ENCODE measurements around the gene HOXB6. TPM values are rescaled to one million over a fixed set of nuclear protein-coding genes. Genes with fewer than 3 reads are reported as not detected.

HOXB6 gene
- total RNA-seq, 1 experiment from 2014 or later: 0.92 TPM

GRCh38 chr17:48571826-48572417 lies 32.9 kb downstream of the HOXB6 start:
- no peak for DNase-seq (ENCODE audit: low spot score)
- in situ Hi-C loops (cut with HindIII; ENCODE audit: low sequenced_read_pairs): no loop called here

- in situ Hi-C loops (cut with HindIII; ENCODE audit: low sequenced_read_pairs): no loop called here
- DNase-seq (ENCODE audit: low spot score): no peak
These were observed 33.6 kb downstream of the HOXB6 start for GRCh38 chr17:48571024-48571818.

- in situ Hi-C loops (cut with HindIII; ENCODE audit: low sequenced_read_pairs): no loop called here
- no peak for DNase-seq (ENCODE audit: low spot score)
These were observed 34.3 kb downstream of the HOXB6 start for GRCh38 chr17:48570325-48571023.

- in situ Hi-C loops (cut with HindIII; ENCODE audit: low sequenced_read_pairs): no loop called here
- DNase-seq (ENCODE audit: low spot score): no peak
These were observed 35.0 kb downstream of the HOXB6 start for GRCh38 chr17:48569674-48570324.

GRCh38 chr17:48569240-48569582 lies 35.6 kb downstream of the HOXB6 start:
- in situ Hi-C loops (cut with HindIII; ENCODE audit: low sequenced_read_pairs): no loop called here
- DNase-seq (ENCODE audit: low spot score): no peak

- in situ Hi-C loops (cut with HindIII; ENCODE audit: low sequenced_read_pairs): no loop called here
- DNase-seq (ENCODE audit: low spot score): no peak
These were observed 36.1 kb downstream of the HOXB6 start for GRCh38 chr17:48568499-48569239.

GRCh38 chr17:48567646-48568354 lies 37.0 kb downstream of the HOXB6 start:
- no peak for DNase-seq (ENCODE audit: low spot score)
- in situ Hi-C loops (cut with HindIII; ENCODE audit: low sequenced_read_pairs): no loop called here

GRCh38 chr17:48567209-48567608 lies 37.6 kb downstream of the HOXB6 start:
- in situ Hi-C loops (cut with HindIII; ENCODE audit: low sequenced_read_pairs): no loop called here
- no peak for DNase-seq (ENCODE audit: low spot score)

- no peak for DNase-seq (ENCODE audit: low spot score)
- in situ Hi-C loops (cut with HindIII; ENCODE audit: low sequenced_read_pairs): no loop called here
These were observed 38.1 kb downstream of the HOXB6 start for GRCh38 chr17:48566717-48567116.

GRCh38 chr17:48565925-48566710 lies 38.7 kb downstream of the HOXB6 start:
- in situ Hi-C loops (cut with HindIII; ENCODE audit: low sequenced_read_pairs): no loop called here
- no peak for DNase-seq (ENCODE audit: low spot score)

- no peak for DNase-seq (ENCODE audit: low spot score)
- in situ Hi-C loops (cut with HindIII; ENCODE audit: low sequenced_read_pairs): no loop called here
These were observed 39.7 kb downstream of the HOXB6 start for GRCh38 chr17:48565022-48565554.

GRCh38 chr17:48564188-48565021 lies 40.4 kb downstream of the HOXB6 start:
- DNase-seq (ENCODE audit: low spot score): no peak
- in situ Hi-C loops (cut with HindIII; ENCODE audit: low sequenced_read_pairs): no loop called here

GRCh38 chr17:48563867-48564187 lies 41.0 kb downstream of the HOXB6 start:
- DNase-seq (ENCODE audit: low spot score): no peak
- in situ Hi-C loops (cut with HindIII; ENCODE audit: low sequenced_read_pairs): no loop called here

- DNase-seq (ENCODE audit: low spot score): no peak
- in situ Hi-C loops (cut with HindIII; ENCODE audit: low sequenced_read_pairs): no loop called here
These were observed 41.4 kb downstream of the HOXB6 start for GRCh38 chr17:48563385-48563838.

- DNase-seq (ENCODE audit: low spot score): no peak
- in situ Hi-C loops (cut with HindIII; ENCODE audit: low sequenced_read_pairs): no loop called here
These were observed 41.9 kb downstream of the HOXB6 start for GRCh38 chr17:48562934-48563333.

- in situ Hi-C loops (cut with HindIII; ENCODE audit: low sequenced_read_pairs): no loop called here
- no peak for DNase-seq (ENCODE audit: low spot score)
These were observed 42.6 kb downstream of the HOXB6 start for GRCh38 chr17:48561884-48562810.
